VCaP (cell line): ENCODE results near the gene PRR12.

ENCODE experiments used
- H3K27ac ChIP-seq: fragments of 450-650 bp; 2 replicates; pipeline ENCODE4 v1.5.1; 2017
- CTCF ChIP-seq: fragments of 450-650 bp; conservative IDR thresholded peaks from 2 replicates; pipeline ENCODE4 v1.5.1; 2017; ENCODE audit warnings: mild to moderate bottlenecking, moderate library complexity

The PRR12 gene

GRCh38 chr19:49645592-49645991, 54.6 kb downstream of the PRR12 start:
- TF ChIP-seq CTCF, result no peak
- H3K27ac ChIP-seq, result peak overlapping the region; percentile 5; the same call in 1 of the 2 replicates

GRCh38 chr19:49645995-49646394, 55.0 kb downstream of the PRR12 start:
- H3K27ac ChIP-seq, result peak overlapping the region; percentile 5; the same call in 1 of the 2 replicates
- TF ChIP-seq CTCF, result no peak

- TF ChIP-seq CTCF, result no peak
- H3K27ac ChIP-seq, result no peak overlapping the region; the same call in 1 of the 2 replicates
These were observed 55.6 kb downstream of the PRR12 start for GRCh38 chr19:49646586-49646985.

GRCh38 chr19:49651029-49651819, 60.2 kb downstream of the PRR12 start:
- no peak for TF ChIP-seq CTCF

GRCh38 chr19:49651820-49652550, 61.0 kb downstream of the PRR12 start:
- no peak overlapping the region for H3K27ac ChIP-seq
- TF ChIP-seq CTCF, result no peak

More at GRCh38 chr19:49651029-49651819, 60.2 kb downstream of the PRR12 start:
- no peak overlapping the region for H3K27ac ChIP-seq

GRCh38 chr19:49652551-49653465, 61.8 kb downstream of the PRR12 start:
- no peak for TF ChIP-seq CTCF
- no peak overlapping the region for H3K27ac ChIP-seq

GRCh38 chr19:49653466-49653806, 62.5 kb downstream of the PRR12 start:
- no peak for TF ChIP-seq CTCF
- H3K27ac ChIP-seq, result no peak overlapping the region
